DOHH2 (cell line): ENCODE measurements around the gene TPM2.

ENCODE experiments used
- H3F3A ChIP-seq: fragments of 200-600 bp; sonication (generic), shearing (Covaris generic); 2 replicates; pipeline ENCODE4 v1.6.0; 2016; ENCODE audit warnings: antibody characterized with exemption, mild to moderate bottlenecking; ENCODE audit not compliant: control insufficient read depth, insufficient read depth
- H3K27ac ChIP-seq: fragments of 200-600 bp; sonication (generic); 2 replicates; pipeline ENCODE4 v1.5.1; 2014; ENCODE audit warnings: low read depth, mild to moderate bottlenecking, low read length, moderate library complexity
- H3K27me3 ChIP-seq: fragments of 200-600 bp; sonication (generic); 2 replicates; pipeline ENCODE4 v1.6.1; 2014; ENCODE audit warnings: mild to moderate bottlenecking, low read length, mixed read lengths; ENCODE audit not compliant: control insufficient read depth
- H3K36me3 ChIP-seq: fragments of 200-600 bp; sonication (generic); 2 replicates; pipeline ENCODE4 v1.6.1; 2014; ENCODE audit warnings: mild to moderate bottlenecking, low read length, moderate library complexity, mixed read lengths; ENCODE audit not compliant: control insufficient read depth
- H3K4me1 ChIP-seq: fragments of 200-600 bp; sonication (generic); 2 replicates; pipeline ENCODE4 v1.6.1; 2014; ENCODE audit warnings: mild to moderate bottlenecking, low read length, mixed read lengths; ENCODE audit not compliant: control insufficient read depth
- H3K4me2 ChIP-seq: fragments of 200-600 bp; sonication (generic); 2 replicates; pipeline ENCODE4 v1.6.0; 2014; ENCODE audit warnings: mild to moderate bottlenecking, low read length, moderate library complexity
- H3K4me3 ChIP-seq: fragments of 200-600 bp; sonication (generic); 2 replicates; pipeline ENCODE4 v1.5.1; 2014; ENCODE audit warnings: mild to moderate bottlenecking, low read length, mixed read lengths
- H3K79me2 ChIP-seq: fragments of 200-600 bp; sonication (generic); 2 replicates; pipeline ENCODE4 v1.6.1; 2014; ENCODE audit warnings: mild to moderate bottlenecking, low read length, mixed read lengths; ENCODE audit not compliant: control insufficient read depth
- H3K9me2 ChIP-seq: fragments of 200-600 bp; sonication (generic); replicated peaks from 2 replicates; pipeline ENCODE4 v1.6.1; 2014; ENCODE audit warnings: mild to moderate bottlenecking, low read length, mixed read lengths; ENCODE audit not compliant: control insufficient read depth
- H3K9me3 ChIP-seq: fragments of 200-600 bp; sonication (generic); 2 replicates; pipeline ENCODE4 v1.6.1; 2014; ENCODE audit warnings: antibody characterized with exemption, low read length, mixed read lengths; ENCODE audit not compliant: control insufficient read depth, insufficient read depth
- H4K20me1 ChIP-seq: fragments of 200-600 bp; sonication (generic); 2 replicates; pipeline ENCODE4 v1.6.0; 2014; ENCODE audit warnings: low read depth, mild to moderate bottlenecking, antibody characterized with exemption, low read length, moderate library complexity; ENCODE audit not compliant: control insufficient read depth, insufficient read depth
- EZH2phosphoT487 ChIP-seq: fragments of 200-600 bp; sonication (generic); IDR thresholded peaks from 2 replicates; pipeline ENCODE4 v1.6.1; 2017; ENCODE audit warnings: borderline replicate concordance, mild to moderate bottlenecking, antibody characterized with exemption, low read length, moderate library complexity, mixed read lengths
- TF ChIP-seq, protein P1 (sequence below): fragments of 200-600 bp; sonication (generic); IDR thresholded peaks from one replicate; pipeline ENCODE4 v1.5.1; 2014; ENCODE audit warnings: antibody characterized with exemption, mild to moderate bottlenecking, low read depth, low read length; ENCODE audit not compliant: poor library complexity, severe bottlenecking

TPM2 gene

DNA sequence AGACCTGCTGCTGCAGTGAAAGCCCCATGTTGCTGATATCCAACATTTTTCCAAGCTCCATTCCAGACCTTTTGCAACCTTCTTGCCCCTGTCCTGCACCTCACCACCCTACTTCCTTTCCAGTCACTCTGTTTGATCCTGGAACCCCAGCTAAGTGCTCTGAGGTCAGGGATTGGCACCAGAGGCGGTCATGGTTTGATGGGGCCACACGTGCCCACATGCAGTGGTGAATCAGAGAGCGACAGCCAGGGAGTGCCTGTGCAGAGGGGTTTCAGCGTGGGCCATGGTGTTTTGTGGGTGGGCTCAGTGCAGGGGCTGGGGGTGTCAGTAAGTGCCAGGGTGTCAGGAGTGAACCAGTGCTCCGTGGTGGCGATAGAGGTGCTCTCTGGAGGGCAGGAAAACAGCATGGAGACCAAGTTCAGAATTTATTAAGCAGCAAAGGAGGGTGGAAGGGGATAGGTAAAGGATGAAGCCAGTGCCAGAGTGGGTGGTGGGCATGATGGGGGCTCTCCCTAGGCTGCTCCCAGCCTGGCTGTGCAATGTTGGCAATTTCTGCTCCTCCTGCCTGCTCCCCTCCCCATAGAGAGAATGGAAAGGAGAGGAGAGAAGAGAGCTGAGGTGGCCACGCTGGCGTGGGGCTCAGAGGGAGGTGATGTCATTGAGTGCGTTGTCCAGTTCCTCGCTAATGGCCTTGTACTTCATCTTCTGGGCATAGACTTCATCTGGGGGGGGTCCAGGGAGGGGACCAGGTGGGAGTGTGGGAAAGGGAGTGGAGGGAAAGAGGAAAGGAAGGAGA lies 7.0 kb downstream of the TPM2 start:
- Histone ChIP-seq H3K27me3 (no peaks in the 10 kb centered on the region), H3K4me1 (peaks cover 36% of the 10 kb centered on the region), H3K27ac (no peak overlapping the region), H4K20me1 (no peaks in the 10 kb centered on the region), H3K4me2 (no peak overlapping the region), H3F3A (no peaks in the 10 kb centered on the region), H3K4me3 (no peak overlapping the region), H3K9me2 (no peaks in the 10 kb centered on the region), H3K36me3 (no peaks in the 10 kb centered on the region), H3K9me3 (no peaks in the 10 kb centered on the region), H3K79me2 (no peaks in the 10 kb centered on the region)
- TF ChIP-seq EZH2phosphoT487, result no peak
- TF ChIP-seq, protein P1, sequence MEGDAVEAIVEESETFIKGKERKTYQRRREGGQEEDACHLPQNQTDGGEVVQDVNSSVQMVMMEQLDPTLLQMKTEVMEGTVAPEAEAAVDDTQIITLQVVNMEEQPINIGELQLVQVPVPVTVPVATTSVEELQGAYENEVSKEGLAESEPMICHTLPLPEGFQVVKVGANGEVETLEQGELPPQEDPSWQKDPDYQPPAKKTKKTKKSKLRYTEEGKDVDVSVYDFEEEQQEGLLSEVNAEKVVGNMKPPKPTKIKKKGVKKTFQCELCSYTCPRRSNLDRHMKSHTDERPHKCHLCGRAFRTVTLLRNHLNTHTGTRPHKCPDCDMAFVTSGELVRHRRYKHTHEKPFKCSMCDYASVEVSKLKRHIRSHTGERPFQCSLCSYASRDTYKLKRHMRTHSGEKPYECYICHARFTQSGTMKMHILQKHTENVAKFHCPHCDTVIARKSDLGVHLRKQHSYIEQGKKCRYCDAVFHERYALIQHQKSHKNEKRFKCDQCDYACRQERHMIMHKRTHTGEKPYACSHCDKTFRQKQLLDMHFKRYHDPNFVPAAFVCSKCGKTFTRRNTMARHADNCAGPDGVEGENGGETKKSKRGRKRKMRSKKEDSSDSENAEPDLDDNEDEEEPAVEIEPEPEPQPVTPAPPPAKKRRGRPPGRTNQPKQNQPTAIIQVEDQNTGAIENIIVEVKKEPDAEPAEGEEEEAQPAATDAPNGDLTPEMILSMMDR, result no peak

DNA sequence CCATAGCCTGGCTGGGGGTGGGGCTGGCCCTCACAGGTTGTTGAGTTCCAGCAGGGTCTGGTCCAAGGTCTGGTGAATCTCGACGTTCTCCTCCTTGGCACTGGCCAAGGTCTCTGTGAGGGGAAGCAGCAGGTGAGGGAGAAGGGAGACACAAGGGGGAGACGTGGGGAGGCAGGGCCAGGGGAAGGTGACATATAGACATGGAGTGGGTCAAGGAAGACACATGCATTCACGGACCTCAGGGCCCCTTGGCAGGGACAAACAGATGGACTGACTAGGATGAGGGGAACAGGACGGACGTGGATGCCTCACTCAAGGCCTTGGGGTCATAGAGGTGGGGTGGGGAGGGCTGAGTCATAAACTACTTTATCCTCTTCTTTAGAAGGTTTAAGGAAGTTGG lies 7.7 kb downstream of the TPM2 start:
- Histone ChIP-seq H3F3A (no peaks in the 10 kb centered on the region), H3K4me2 (no peak overlapping the region), H3K79me2 (no peaks in the 10 kb centered on the region), H3K9me3 (no peaks in the 10 kb centered on the region), H3K4me3 (no peak overlapping the region), H3K4me1 (peaks cover 29% of the 10 kb centered on the region), H4K20me1 (no peaks in the 10 kb centered on the region), H3K27ac (no peak overlapping the region), H3K9me2 (no peaks in the 10 kb centered on the region), H3K36me3 (no peaks in the 10 kb centered on the region), H3K27me3 (no peaks in the 10 kb centered on the region)
- no peak for TF ChIP-seq EZH2phosphoT487

DNA sequence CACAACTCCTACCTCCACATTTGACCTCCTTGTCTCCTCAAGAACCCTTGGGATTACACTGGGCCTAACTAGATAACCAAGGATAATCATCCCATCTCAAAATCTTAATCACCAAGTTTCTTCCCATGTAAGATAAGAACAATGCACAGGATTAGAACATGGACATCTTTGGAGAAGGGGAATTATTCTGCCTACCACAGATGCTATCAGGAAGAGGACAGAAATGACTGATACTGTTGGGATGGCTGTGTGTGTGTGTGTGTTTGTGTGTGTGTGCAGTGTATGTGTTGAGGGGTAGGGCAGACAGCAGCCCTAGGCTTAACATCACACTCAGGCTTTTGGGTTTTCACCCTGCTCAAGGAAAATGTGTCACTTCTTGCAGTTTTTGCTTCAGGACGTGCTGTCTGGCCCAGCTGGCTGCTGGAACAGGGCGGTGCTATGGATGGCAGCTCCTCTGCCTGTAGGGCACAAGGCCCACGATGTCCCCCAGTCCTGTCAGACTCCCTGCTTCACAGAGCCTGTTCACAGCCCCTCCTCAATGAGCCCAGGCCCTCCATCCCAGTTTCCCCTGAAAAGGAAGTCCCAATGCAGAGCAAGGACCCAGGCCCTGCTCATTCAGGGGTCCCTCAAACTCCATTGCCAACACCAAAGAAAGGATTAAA lies 8.3 kb downstream of the TPM2 start:
- Histone ChIP-seq H3K79me2 (no peaks in the 10 kb centered on the region), H3K27ac (no peak overlapping the region), H3K4me1 (peaks cover 23% of the 10 kb centered on the region), H3K9me2 (no peaks in the 10 kb centered on the region), H3K27me3 (no peaks in the 10 kb centered on the region), H3K4me3 (no peak overlapping the region), H3K36me3 (no peaks in the 10 kb centered on the region), H4K20me1 (no peaks in the 10 kb centered on the region), H3F3A (no peaks in the 10 kb centered on the region), H3K9me3 (no peaks in the 10 kb centered on the region), H3K4me2 (no peak overlapping the region; the same call in 1 of the 2 replicates)
- TF ChIP-seq, protein P1, result no peak
- no peak for TF ChIP-seq EZH2phosphoT487
